PC-3 (cell line): ENCODE results near the gene TNRC6C.

ENCODE experiments used
- CTCF ChIP-seq: fragments of 300-600 bp; sonication (generic); conservative IDR thresholded peaks from 2 replicates; pipeline ENCODE4 v1.5.1; 2017; ENCODE audit warnings: antibody characterized with exemption, low read depth, mild to moderate bottlenecking, low read length
- EZH2 ChIP-seq: fragments of 300-600 bp; sonication (generic); IDR thresholded peaks from one replicate; pipeline ENCODE4 v1.6.1; 2017; ENCODE audit warnings: antibody characterized with exemption, mild to moderate bottlenecking, low read length; ENCODE audit not compliant: unreplicated experiment
- EZH2phosphoT487 ChIP-seq: fragments of 300-600 bp; sonication (generic); IDR thresholded peaks from 2 replicates; pipeline ENCODE4 v1.6.1; 2018; ENCODE audit warnings: mild to moderate bottlenecking, antibody characterized with exemption, low read length, borderline replicate concordance

- TF ChIP-seq EZH2: no peak
- TF ChIP-seq EZH2phosphoT487: no peak
- no peak for TF ChIP-seq CTCF
These were observed 29.3 kb upstream of the TNRC6C start for GRCh38 chr17:77929180-77929564.
